Testis (tissue), 3 donors: ENCODE measurements around the gene LAG3. TPM values are rescaled to one million over a fixed set of nuclear protein-coding genes. Genes with fewer than 3 reads are reported as not detected.

ENCODE experiments used
- DNase-seq: peaks from one replicate; pipeline ENCODE4 v3.0.0-alpha.2; 2019
- H3K27ac ChIP-seq, 2 donors: fragments of 200-600 bp; sonication (generic); one replicate each; pipeline ENCODE4 v1.5.1; 2019
- H3K27me3 ChIP-seq: fragments of 200-600 bp; sonication (generic); one replicate; pipeline ENCODE4 v1.5.1; 2019
- H3K36me3 ChIP-seq: fragments of 200-600 bp; sonication (generic); one replicate; pipeline ENCODE4 v1.5.1; 2017; ENCODE audit warnings: low read depth; ENCODE audit errors: missing control alignments
- H3K4me1 ChIP-seq: fragments of 200-600 bp; sonication (generic); one replicate; pipeline ENCODE4 v1.5.1; 2019
- H3K4me3 ChIP-seq, 2 donors: fragments of 200-600 bp; sonication (generic); one replicate each; pipeline ENCODE4 v1.5.1; 2017 to 2019
- H3K9me3 ChIP-seq: fragments of 200-600 bp; sonication (generic); one replicate; pipeline ENCODE4 v1.5.1; 2017
- POLR2A ChIP-seq: fragments of 450-650 bp; IDR thresholded peaks from one replicate; pipeline ENCODE4 v1.6.1; 2017; ENCODE audit warnings: antibody characterized with exemption, mild to moderate bottlenecking, moderate library complexity
- WGBS, 2 donors: methylation state at CpG; one replicate each; pipeline ENCODE4 v1.1.5; 2018; 5-methylcytosine and 5-hydroxymethylcytosine counted together
- intact Hi-C: fragments of 100-400 bp; cut with DNase I; formaldehyde crosslinking; loops from one replicate; pipeline ENCODE4 v1.15.1; 2023; ENCODE audit warnings: low total_unique reads
- polyA plus RNA-seq: library from polyadenylated mRNA; stranded (reverse); fragments of 350-450 nt; fragmentation: Illumina TruSeq; extraction: RNeasy Lipid Tissue Mini Kit (QIAGEN cat#74804); gene quantifications from one replicate; pipeline ENCODE4 v1.2.3, GENCODE V29; 2014; ENCODE audit warnings: low read depth, low replicate concordance; ENCODE audit not compliant: insufficient read depth
- total RNA-seq, 2 donors: library from RNA; depleted of rRNA; stranded (reverse); fragments of >200 nt; gene quantifications; one replicate each; pipeline ENCODE4 v1.2.3, GENCODE V29; 2016
- TF ChIP-seq, protein P1 (sequence below), 3 experiments: fragments of 450-650 bp in 2 of 3; fragments of 200-600 bp in 1 of 3; sonication (generic) in 1 of 3; IDR thresholded peaks; one replicate each; pipeline ENCODE4 v1.5.1; 2016 to 2019; ENCODE audit warnings: antibody characterized with exemption in 3 of 3, mild to moderate bottlenecking in 2 of 3, moderate library complexity in 1 of 3

The LAG3 gene
- total and polyA plus RNA-seq, 3 donors from 2014 or later: 4.1 to 7.1 (median 6.3) TPM

DNA sequence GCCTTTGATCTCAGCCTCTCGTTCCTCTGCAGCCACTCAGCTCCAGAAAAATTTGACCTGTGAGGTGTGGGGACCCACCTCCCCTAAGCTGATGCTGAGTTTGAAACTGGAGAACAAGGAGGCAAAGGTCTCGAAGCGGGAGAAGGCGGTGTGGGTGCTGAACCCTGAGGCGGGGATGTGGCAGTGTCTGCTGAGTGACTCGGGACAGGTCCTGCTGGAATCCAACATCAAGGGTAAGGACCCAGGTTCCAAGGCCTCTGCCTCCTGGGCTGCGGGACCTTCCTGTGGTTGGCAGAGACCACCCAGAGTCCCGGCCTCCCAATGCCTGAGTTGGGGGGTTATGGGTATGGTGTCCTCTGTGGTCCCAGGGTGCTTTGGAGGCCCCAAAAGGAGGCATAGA, 44.8 kb downstream of the LAG3 start:
- intact Hi-C loops: no loop called here
- Histone ChIP-seq H3K27me3 (no peaks in the 10 kb centered on the region), H3K4me1 (peaks cover 3% of the 10 kb centered on the region), H3K27ac (no peak overlapping the region), H3K36me3 (no peaks in the 10 kb centered on the region), H3K4me3 (no peak overlapping the region), H3K9me3 (no peaks in the 10 kb centered on the region)
- WGBS, 2 donors: 87 to 91% methylated on average over 7 to 8 of the region's 8 CpGs
- DNase-seq: no peak
- TF ChIP-seq, protein P1, sequence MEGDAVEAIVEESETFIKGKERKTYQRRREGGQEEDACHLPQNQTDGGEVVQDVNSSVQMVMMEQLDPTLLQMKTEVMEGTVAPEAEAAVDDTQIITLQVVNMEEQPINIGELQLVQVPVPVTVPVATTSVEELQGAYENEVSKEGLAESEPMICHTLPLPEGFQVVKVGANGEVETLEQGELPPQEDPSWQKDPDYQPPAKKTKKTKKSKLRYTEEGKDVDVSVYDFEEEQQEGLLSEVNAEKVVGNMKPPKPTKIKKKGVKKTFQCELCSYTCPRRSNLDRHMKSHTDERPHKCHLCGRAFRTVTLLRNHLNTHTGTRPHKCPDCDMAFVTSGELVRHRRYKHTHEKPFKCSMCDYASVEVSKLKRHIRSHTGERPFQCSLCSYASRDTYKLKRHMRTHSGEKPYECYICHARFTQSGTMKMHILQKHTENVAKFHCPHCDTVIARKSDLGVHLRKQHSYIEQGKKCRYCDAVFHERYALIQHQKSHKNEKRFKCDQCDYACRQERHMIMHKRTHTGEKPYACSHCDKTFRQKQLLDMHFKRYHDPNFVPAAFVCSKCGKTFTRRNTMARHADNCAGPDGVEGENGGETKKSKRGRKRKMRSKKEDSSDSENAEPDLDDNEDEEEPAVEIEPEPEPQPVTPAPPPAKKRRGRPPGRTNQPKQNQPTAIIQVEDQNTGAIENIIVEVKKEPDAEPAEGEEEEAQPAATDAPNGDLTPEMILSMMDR (IDR thresholded peaks at IDR 0.05): no peak
- TF ChIP-seq POLR2A: no peak

DNA sequence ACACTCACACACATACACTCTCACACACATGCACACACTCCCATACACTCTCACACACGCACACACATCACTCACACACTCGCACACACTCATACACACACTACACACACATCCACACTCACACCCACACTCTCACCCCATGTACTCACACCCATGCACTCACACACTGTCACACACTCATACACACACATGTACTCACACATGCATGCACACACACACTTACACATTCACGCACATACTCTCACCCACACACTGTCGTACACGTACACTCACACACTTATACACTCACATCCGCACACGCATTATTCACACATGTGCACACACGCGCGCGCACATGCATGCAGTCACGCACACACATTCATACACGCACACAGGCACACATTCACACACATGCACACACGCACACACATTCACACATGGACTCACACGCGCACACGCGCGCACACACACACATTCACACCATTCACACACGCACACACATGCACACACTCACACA, 45.4 kb downstream of the LAG3 start:
- DNase-seq: no peak
- Histone ChIP-seq H3K4me1 (peaks cover 8% of the 10 kb centered on the region), H3K9me3 (no peaks in the 10 kb centered on the region), H3K27ac (no peak overlapping the region), H3K27me3 (no peaks in the 10 kb centered on the region), H3K36me3 (no peaks in the 10 kb centered on the region), H3K4me3 (no peak overlapping the region)
- WGBS, 2 donors: 74 to 81% methylated on average over 20 of the region's 20 CpGs
- intact Hi-C loops: no loop called here
- TF ChIP-seq POLR2A: no peak
- TF ChIP-seq, protein P1 (IDR thresholded peaks at IDR 0.05): no peak

GRCh38 chr12:6818222-6818621, 45.9 kb downstream of the LAG3 start:
- Histone ChIP-seq H3K36me3 (no peaks in the 10 kb centered on the region), H3K27ac (no peak overlapping the region), H3K9me3 (no peaks in the 10 kb centered on the region), H3K4me1 (peaks cover 8% of the 10 kb centered on the region), H3K4me3 (no peak overlapping the region), H3K27me3 (no peaks in the 10 kb centered on the region)
- TF ChIP-seq, protein P1 (IDR thresholded peaks at IDR 0.05): no peak
- TF ChIP-seq POLR2A: no peak
- DNase-seq: no peak
- intact Hi-C loops: no loop called here
- 58 to 88% methylated on average over 9 to 10 of the region's 10 CpGs for WGBS, 2 donors

DNA sequence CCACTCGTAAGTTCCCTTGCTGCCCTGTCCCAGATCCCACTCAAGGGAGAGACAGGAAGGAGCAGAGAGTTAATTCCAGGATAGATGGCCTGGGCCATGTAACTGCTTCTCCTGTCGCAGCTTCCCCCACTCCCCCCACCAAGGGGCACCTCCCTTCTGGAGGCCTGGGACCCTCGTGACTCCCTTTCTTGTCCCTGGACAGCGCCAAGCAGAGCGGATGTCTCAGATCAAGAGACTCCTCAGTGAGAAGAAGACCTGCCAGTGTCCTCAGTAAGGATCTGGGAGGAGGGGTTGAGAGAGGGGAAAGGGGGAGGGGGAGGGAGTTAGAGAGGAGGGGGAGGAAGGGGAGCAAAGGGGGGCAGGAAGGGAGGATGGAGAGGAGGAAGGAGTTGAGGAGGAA, 46.3 kb downstream of the LAG3 start:
- TF ChIP-seq POLR2A: no peak
- TF ChIP-seq, protein P1 (IDR thresholded peaks at IDR 0.05): no peak
- no peak overlapping the region for H3K27ac ChIP-seq
- no peaks in the 10 kb centered on the region for H3K36me3 ChIP-seq
- H3K9me3 ChIP-seq: no peaks in the 10 kb centered on the region
- intact Hi-C loops: no loop called here
- DNase-seq: no peak
- H3K4me3 ChIP-seq: no peak overlapping the region
- H3K27me3 ChIP-seq: no peaks in the 10 kb centered on the region
- peaks cover 8% of the 10 kb centered on the region for H3K4me1 ChIP-seq
- 80 to 89% methylated on average over 3 to 4 of the region's 5 CpGs for WGBS, 2 donors
